ENCODE measurements around the gene TSPYL4.
A peak's percentile ranks its signal among the peaks of the same experiment; 100 is the strongest.

TSPYL4 gene

DNA sequence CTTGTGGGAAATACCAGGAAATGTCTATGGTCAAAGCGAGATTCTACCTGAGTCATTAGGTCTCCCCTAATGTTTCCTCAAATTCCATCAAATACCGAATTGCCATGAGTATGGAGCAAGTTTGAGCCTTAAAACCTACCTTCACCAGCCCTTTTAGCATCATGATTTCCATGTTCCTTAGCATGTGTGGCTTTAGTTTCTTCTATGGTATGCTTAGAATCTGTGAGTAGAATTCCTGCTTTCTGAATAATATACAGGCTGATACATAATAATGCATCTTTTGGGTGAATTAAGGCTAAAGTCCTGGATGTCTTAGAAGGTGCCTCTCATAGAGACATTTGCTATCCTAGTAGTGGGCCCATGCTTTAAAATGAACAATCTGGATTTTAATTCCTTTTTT lies 32.0 kb downstream of the TSPYL4 start:
- DNase-seq = no peak

DNA sequence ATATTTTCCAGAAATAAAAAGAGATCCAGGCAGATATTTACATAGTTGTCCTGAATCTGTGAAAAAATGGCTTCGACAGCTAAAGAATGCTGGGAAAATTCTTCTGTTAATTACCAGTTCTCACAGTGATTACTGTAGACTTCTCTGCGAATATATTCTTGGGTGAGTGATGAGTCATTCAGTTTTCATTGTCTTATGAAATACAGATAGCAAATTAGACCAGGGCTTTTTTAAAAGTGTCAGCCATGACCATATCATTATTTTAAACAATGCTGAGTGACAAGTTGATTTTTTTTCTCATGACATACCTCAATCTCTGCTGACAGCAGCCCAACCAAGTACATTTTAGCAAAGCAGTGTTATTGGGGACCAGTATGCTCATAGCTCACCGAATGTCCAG lies 32.8 kb downstream of the TSPYL4 start:
- DNase-seq = no peak

DNA sequence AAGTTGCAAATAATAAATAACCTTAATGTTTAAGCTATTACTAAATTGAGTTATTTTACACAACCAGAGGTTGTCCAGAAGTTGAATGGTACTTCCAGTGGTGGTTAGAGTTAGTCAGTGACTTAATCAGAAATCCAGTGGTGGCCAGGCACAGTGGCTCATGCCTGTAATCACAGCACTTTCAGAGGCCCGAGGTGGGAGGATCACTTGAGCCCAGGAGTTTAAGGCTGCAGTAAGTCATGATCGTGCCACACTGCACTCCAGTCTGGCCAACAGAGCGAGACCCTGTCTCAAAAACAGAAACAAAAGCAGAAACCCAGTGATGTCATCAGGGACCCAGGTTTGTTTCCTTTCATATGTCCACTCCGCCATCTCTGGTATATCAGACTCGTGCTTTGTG lies 35.0 kb downstream of the TSPYL4 start:
- DNase-seq = no peak

DNA sequence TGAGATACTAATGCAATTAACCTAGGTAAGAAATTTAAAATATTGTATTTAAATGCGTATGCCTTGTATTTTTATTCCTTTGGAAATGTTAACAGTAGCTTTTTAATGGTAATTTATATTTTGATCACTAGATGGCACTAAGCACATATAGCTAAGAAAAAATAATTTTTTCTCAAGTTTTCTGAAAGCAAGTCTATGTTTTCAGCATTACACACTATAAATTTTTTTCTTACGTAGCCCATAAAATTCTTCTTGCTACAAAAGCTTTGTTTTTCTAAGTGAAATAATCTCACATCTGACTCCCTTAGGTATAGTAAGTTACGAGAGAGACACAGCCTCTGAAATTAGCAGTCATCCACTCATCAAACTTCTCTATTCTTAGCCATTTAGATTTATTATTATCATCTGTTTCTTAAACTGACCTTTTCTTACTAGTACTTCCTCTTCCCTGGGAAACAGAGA lies 35.7 kb downstream of the TSPYL4 start:
- no peak for DNase-seq

DNA sequence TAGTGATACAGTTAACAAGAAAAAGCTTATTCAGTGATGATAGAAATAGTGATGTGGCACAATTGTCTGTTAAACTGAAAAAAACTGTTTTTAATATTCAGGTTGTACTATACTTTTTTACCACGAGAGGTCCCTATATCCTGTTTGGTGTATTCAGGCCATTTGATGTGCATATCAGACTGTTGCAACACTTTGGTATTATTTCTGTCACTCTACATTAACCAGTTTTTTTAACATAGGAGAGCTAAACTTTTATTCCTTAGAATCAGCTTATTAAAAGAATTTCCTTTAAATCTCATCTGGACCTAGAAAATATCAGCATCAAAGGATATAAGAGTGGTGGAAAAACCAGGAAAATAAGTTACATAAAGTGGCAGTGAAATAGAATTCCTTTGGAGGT lies 36.8 kb downstream of the TSPYL4 start:
- peak; percentile 23 for DNase-seq

DNA sequence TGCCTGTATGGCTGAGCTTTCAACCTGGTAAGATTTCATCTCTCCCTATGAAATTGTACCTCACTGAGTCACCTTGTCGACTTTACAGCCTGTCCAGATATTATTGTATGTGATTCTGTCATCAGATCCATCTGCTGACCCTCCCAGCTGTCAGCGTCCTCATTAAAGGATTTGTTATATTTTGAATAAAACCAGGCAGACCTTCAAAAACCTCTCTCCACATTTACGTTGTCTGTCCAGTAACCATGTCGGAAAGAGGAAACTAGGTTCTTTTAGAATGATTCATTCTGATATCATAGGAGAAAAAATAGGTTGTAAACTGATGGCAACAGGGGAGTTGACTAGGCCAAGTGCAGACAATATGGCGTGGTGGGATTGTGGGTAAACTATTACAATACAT lies 38.5 kb downstream of the TSPYL4 start:
- no peak for DNase-seq

DNA sequence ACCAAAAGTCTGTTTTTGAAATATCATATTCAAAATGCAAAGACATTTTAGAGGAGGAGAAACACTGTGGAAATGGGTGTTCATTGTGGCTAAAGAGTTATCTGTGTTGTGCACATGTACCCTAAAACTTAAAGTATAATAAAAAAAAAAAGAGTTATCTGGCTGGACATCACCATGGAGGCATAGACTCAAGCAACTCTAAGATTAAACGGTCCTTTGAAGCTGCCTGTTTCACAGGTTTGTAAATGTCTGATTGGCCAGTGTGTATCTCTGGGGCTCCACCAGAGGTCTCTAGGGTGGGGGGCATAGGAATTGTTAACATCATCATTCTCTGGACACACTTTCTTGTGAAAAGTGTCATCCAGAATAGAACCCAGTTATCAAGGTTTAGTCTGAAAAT lies 39.2 kb downstream of the TSPYL4 start:
- DNase-seq = no peak

DNA sequence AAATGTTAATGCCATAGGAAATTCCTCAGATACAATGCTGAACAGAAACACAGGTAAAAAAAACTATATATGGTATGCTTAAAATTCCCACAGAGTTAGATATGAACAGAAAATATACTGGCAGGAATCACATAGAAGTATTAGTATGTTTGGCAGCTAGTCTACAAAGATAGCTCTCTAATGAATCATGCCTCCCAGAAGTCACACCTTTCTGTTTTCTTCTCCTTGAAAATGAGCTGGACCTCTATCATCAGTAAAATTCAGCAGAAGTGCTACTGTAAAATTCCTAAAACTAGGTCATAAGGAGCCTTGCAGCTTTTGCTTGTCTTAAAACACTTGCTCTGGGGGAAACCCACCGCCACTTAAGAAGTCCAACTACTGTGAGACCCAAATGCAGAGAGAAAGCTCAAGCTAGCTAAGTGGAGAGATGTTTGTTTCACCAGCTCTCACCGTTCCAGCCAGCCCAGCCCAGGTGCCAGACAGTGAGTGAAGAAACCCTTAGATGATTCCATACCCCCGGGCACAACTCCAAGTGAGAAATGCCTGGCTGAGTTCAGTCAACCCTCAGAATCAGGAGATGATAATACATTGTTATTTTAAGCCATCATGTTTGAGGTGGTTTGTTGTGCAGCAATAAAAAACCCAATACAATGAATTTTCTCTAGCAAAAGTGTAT lies 43.0 kb downstream of the TSPYL4 start:
- DNase-seq = no peak

DNA sequence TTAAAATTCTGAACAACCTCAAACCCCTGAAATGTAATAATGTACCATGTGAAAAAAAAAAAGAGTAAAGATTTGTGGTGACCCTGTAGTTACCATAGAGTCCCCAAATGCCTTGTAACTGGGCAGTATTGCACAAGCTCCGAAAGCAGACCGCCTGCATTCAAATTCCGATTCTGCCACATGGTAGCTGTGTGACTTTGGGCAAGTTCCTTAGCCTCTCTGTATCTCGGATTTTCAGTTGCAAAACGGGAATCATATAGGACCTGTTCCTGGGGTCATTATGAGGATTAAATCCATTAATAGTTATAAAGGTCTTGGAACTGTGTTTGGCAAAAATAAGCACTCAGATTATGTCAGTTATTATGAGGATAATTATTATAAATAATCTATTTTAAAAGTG lies 43.6 kb downstream of the TSPYL4 start:
- DNase-seq = no peak

DNA sequence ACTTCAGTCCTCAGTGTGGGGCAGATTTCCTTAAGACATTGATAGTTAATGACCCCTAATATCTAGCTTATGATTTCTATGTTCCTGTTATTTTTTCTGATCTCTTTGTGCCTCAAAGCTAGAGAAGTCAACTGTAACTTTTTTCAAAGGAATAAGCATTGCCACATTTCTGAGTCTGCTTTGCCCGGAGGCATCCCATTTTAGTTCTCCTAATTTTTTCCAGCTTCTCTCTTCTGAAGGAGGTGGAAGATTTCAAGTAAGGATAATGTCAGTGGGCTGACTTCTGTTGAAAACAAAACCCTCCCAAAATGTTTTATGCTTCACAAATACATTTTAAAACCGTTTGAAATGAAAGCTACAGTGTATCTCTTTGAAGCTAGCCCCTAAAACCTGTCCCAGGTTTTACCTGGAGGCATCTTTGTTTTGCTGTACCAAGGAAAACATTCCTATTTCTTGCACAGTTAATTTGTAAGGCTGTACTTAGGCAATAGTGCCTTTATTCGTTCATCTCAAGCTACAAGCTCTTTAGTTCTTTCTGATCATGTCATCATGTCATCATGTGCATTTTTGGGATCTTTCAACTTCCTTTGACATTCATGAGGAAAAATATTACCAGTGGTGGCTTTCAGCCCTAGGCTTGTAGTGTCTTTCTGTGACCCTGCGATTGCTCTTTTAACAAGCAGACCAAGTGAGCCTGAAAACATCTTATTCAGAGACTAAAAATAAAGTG lies 45.7 kb downstream of the TSPYL4 start:
- no peak for DNase-seq

DNA sequence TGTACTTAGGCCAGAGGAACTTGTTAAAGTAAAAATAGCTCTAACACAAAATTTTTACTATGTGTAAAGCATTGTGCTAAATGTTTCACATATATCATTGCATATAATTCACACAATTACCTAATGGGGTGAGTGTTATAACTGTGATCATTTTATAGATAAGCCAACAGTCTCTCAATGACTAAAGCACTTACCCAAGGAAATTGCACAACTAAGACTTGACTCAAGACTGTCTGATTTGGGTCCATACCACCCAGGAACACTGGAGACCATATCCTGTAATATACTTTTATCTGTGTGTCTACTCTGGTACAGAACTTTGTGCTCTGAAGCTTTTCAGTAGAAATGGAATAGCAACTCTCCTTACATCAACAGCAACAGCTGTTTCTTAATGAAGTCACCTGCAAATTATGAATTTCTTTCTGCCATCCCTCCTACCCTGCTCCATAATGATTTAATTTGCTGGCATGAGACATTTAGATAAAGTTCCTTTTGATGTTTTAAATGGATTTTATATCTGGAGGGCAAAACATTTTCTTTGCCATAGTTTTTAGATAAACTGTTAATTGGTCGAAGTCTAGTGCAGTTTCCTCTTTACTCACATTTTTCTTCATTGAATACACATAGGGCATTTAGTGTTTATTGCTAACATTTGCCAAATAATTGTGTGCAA lies 47.5 kb downstream of the TSPYL4 start:
- no peak for DNase-seq

DNA sequence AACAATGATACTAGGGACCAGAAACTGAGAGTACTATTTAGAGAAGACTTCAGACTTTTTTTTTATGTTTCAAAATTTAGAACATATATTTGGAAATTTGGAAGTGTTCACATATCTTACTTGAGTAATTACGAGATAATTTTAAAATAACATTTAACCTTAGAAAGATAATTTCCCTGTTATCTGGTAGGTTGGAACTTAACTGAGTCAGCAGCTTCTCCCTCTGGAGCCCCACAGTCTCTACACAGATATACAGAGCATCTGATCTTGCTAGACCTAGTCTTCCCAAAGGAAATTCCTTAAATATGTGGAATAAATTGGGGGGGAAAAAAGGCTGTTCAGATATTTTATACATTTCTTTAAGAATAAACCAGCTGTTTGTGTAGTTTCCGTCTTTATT lies 48.6 kb downstream of the TSPYL4 start:
- DNase-seq = no peak

DNA sequence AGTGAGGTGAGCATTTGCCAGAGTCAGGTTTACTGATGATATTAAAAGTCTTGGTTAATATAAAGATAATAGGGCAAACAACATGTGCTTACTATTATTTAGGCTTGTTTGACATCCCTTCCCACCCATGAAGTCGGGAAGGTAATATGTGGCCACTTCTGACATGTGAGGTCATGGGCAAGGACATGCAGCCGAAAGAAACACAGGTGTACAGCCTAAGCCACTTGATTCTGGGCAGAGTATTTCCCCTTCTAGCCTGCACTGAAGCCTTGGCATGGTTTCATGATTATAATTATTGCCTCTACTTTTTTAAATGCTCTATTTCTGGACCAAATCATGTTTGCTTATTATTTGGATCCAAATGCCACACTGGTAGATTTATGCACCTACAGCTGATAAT lies 52.3 kb downstream of the TSPYL4 start:
- DNase-seq = no peak

DNA sequence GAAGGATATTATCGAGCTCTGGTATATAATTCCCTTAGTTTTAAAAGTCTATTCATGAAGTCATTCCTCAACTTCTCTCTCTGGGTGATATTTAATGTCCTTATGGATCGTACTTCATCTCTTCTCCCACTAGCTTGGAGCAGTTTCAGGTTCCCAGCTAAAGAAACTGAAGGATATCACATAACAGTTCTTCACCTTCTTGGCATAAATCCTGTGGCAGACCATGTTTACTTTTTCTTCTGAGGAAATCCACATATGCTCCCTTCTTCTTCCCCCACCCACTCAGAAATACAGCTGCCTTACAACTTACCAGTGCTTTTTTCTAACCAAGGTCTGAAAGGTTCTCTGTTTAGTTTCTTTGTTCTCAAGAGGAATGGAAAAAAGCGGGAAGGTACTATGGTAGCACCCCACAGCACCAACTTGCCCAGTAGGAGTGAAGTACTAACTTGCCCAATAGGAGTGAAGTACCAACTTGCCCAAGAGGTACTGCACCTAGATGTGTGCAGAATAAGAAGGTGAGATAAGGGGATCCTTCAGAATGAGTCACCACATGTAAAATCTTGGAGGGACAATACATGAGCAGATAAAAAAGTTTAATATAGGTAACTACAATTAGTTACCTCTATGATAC lies 53.1 kb downstream of the TSPYL4 start:
- no peak for DNase-seq

Data from central memory CD4-positive, alpha-beta T cell (primary cell).